ENCODE measurements around the gene UFD1.

UFD1 gene

GRCh38 chr22:19525666-19526065 is 46.7 kb upstream of the UFD1 start:
- DNase-seq: peak in 1 of 2 donors; percentile 54
- Histone ChIP-seq H3K9me3 (no peaks in the 10 kb centered on the region), H3K27ac (no peak overlapping the region), H3K4me1 (peaks cover 0 to 19% (median 16%) of the 10 kb centered on the region in 4 donors), H3K27me3 (peaks cover 0 to 68% of the 10 kb centered on the region in 2 donors), H3K4me3 (no peak overlapping the region), H3K36me3 (no peaks in the 10 kb centered on the region)
- TF ChIP-seq CTCF (IDR thresholded peaks at IDR 0.05): no peak
- intact Hi-C loops (cut with DNase I; ENCODE audit: low total_unique reads): no loop called here

DNA sequence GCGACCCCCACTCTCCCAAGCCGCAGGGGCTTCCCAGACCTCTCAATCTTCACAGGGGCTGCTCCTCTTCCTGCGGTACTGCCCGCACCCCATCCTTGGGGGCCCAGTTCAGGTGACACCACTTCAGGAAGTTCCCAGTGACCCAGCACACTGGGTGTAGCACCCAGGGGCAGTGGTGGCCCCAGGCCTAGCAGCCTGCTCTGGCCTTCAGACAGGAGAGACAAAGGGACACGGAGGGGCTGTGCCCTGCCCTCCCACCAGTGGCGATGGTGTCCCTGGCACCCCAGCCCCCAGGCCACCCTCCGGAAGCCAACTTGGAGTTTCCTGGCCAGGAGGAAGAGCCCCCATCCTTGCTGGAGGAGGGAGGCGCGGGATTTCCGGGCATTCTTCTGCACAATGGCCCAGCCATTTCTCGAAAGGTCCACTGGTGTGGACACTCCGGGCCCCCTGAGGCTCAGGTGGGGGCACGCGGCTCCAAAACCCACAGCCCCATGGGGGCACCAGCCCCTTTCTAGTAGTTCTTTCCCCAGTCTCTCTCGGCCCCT is 46.2 kb upstream of the UFD1 start:
- Histone ChIP-seq H3K27ac (no peak overlapping the region), H3K9me3 (no peaks in the 10 kb centered on the region), H3K4me3 (peak overlapping the region; percentile 22 to 44), H3K4me1 (peaks cover 0 to 19% (median 16%) of the 10 kb centered on the region in 4 donors), H3K27me3 (peaks cover 0 to 68% of the 10 kb centered on the region in 2 donors), H3K36me3 (no peaks in the 10 kb centered on the region)
- no peak for DNase-seq
- no peak for TF ChIP-seq CTCF (IDR thresholded peaks at IDR 0.05)
- intact Hi-C loops (cut with DNase I; ENCODE audit: low total_unique reads): no loop called here

DNA sequence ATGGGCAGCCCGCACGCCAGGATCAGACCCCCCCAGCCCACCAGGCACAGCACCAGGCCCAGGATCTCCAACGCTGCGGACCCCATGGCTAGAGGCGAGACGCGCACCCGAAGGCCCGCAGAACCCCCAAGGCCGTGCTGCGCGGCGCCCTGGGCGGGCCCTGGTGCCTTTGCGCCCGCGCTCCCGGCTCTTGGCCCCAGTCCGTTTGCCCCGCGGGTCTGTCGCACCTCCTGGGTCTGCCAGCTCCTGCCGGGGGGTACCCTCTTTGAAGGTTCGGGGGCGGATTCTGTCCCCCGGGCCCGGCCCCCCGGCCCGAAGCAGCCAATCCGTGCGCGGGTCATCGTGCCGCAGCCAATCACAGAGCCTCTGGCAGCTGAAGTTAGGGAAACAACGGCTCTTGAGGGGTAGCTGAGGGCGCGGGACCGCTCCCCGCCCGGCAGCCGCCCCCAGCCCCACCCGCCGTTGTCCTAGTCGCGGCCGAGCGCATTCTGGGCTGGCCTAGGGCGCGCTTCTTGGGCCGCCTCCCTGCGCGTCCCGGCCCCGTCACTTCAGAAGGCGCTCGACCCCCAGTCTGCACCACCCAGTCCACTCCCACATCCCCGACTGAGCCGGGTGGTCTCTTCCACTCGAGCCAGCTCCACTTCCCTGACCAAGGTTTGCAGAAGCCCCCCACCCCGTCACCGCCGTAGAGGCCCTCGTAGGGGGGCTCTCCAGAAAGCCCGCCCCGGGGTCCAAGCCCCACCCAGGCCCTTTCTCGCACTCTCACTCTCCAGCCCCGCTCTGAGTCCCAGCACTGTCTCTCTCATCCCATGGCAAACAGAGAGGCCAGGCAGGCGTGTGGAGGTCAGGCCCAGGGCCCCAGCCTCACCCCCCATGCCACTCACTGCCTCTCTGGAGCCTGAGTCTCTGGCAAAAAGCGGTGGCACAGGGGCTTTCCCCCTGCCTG is 45.5 kb upstream of the UFD1 start, which contains the start of gene CLDN5:
Gene CLDN5 (minus strand): TSS at position 241 of the 946 bp plus-strand sequence. CDS start 155 bp downstream, at position 86.
- H3K9me3 ChIP-seq: no peaks in the 10 kb centered on the region
- intact Hi-C loops (cut with DNase I; ENCODE audit: low total_unique reads): no loop called here
- H3K27ac ChIP-seq: no peak within 1 kb of the TSS
- H3K4me3 ChIP-seq: peak within 1 kb of the TSS; percentile 34 to 44
- H3K27me3 ChIP-seq: peaks cover 0 to 68% of the 10 kb centered on the region in 2 donors
- H3K4me1 ChIP-seq: peaks cover 0 to 19% (median 16%) of the 10 kb centered on the region in 4 donors
- H3K36me3 ChIP-seq: no peaks in the 10 kb centered on the region
- peak in 1 of 2 donors; percentile 69 for DNase-seq
- no peak for TF ChIP-seq CTCF (IDR thresholded peaks at IDR 0.05)

- DNase-seq: no peak
- H3K4me1 ChIP-seq: peaks cover 0 to 19% (median 16%) of the 10 kb centered on the region in 4 donors
- no peaks in the 10 kb centered on the region for H3K36me3 ChIP-seq
- peak overlapping the region; percentile 34 to 44 for H3K4me3 ChIP-seq
- H3K27me3 ChIP-seq: peaks cover 0 to 61% of the 10 kb centered on the region in 2 donors
- intact Hi-C loops (cut with DNase I; ENCODE audit: low total_unique reads): no loop called here
- no peak for TF ChIP-seq CTCF (IDR thresholded peaks at IDR 0.05)
- no peaks in the 10 kb centered on the region for H3K9me3 ChIP-seq
- H3K27ac ChIP-seq: no peak overlapping the region
Measured at GRCh38 chr22:19523240-19524169, 44.5 kb upstream of the UFD1 start.

GRCh38 chr22:19522881-19523239 is 43.9 kb upstream of the UFD1 start:
- DNase-seq: no peak
- H3K27me3 ChIP-seq: peaks cover 0 to 57% of the 10 kb centered on the region in 2 donors
- no peaks in the 10 kb centered on the region for H3K9me3 ChIP-seq
- no peak for TF ChIP-seq CTCF (IDR thresholded peaks at IDR 0.05)
- peaks cover 0 to 19% (median 16%) of the 10 kb centered on the region in 4 donors for H3K4me1 ChIP-seq
- peak overlapping the region; percentile 34 to 44 for H3K4me3 ChIP-seq
- H3K27ac ChIP-seq: no peak overlapping the region
- no peaks in the 10 kb centered on the region for H3K36me3 ChIP-seq
- intact Hi-C loops (cut with DNase I; ENCODE audit: low total_unique reads): no loop called here

All from tibial artery (tissue), 4 donors.